ENCODE data around the gene DSCAML1.

Gene DSCAML1

GRCh38 chr11:117510646-117511045 is 286.4 kb downstream of the DSCAML1 start:
- no peak for TF ChIP-seq PATZ1 (CRISPR knock-in tag; IDR thresholded peaks at IDR 0.05; ENCODE audit: borderline replicate concordance)
- TF ChIP-seq TCF4 (CRISPR knock-in tag; IDR thresholded peaks at IDR 0.05; ENCODE audit: borderline replicate concordance): no peak
- TF ChIP-seq CSDC2 (CRISPR knock-in tag; IDR thresholded peaks at IDR 0.05): no peak
- no peak for TF ChIP-seq CSRNP3 (CRISPR knock-in tag; IDR thresholded peaks at IDR 0.05)
- TF ChIP-seq SNAI2 (CRISPR knock-in tag; IDR thresholded peaks at IDR 0.05): no peak
- no peak for TF ChIP-seq ZNF70 (CRISPR knock-in tag; IDR thresholded peaks at IDR 0.05)
- TF ChIP-seq ARNTL (CRISPR knock-in tag; IDR thresholded peaks at IDR 0.05; ENCODE audit: borderline replicate concordance, low read depth): no peak
- no peak for TF ChIP-seq PPARA (CRISPR knock-in tag; IDR thresholded peaks at IDR 0.05; ENCODE audit: borderline replicate concordance)
- no peak for TF ChIP-seq ZFP3 (CRISPR knock-in tag; IDR thresholded peaks at IDR 0.05)
- no peak for TF ChIP-seq RARB (CRISPR knock-in tag; IDR thresholded peaks at IDR 0.05)
- no peak for TF ChIP-seq ZFP30 (CRISPR knock-in tag; IDR thresholded peaks at IDR 0.05)
- TF ChIP-seq OSR1 (CRISPR knock-in tag; IDR thresholded peaks at IDR 0.05): no peak
- TF ChIP-seq GLIS3 (CRISPR knock-in tag; IDR thresholded peaks at IDR 0.05): no peak
- no peak for TF ChIP-seq ZNF565 (CRISPR knock-in tag; conservative IDR thresholded peaks at IDR 0.05; ENCODE audit: low read depth)
- no peak for TF ChIP-seq TOX (CRISPR knock-in tag; IDR thresholded peaks at IDR 0.05; ENCODE audit: borderline replicate concordance)
- no peak for TF ChIP-seq ESRRG (CRISPR knock-in tag; IDR thresholded peaks at IDR 0.05)
- no peak for TF ChIP-seq ZNF8 (CRISPR knock-in tag; IDR thresholded peaks at IDR 0.05)
- TF ChIP-seq POU6F1 (CRISPR knock-in tag; IDR thresholded peaks at IDR 0.05; ENCODE audit: borderline replicate concordance, low read depth): no peak
- no peak for TF ChIP-seq BACH2 (CRISPR knock-in tag; IDR thresholded peaks at IDR 0.05; ENCODE audit: borderline replicate concordance)
- ATAC-seq: no peak

GRCh38 chr11:117509543-117509942 is 287.5 kb downstream of the DSCAML1 start:
- ATAC-seq: no peak
- TF ChIP-seq PPARA (CRISPR knock-in tag; IDR thresholded peaks at IDR 0.05; ENCODE audit: borderline replicate concordance): no peak
- no peak for TF ChIP-seq CSDC2 (CRISPR knock-in tag; IDR thresholded peaks at IDR 0.05)
- no peak for TF ChIP-seq TSHZ2 (CRISPR knock-in tag; IDR thresholded peaks at IDR 0.05)

- no peak; the same call in 2 of the 3 replicates for ATAC-seq
- TF ChIP-seq ARNTL (CRISPR knock-in tag; IDR thresholded peaks at IDR 0.05; ENCODE audit: borderline replicate concordance, low read depth) (no peak), PATZ1 (CRISPR knock-in tag; IDR thresholded peaks at IDR 0.05; ENCODE audit: borderline replicate concordance) (no peak), TSHZ2 (CRISPR knock-in tag; IDR thresholded peaks at IDR 0.05) (peak; percentile 53; the same call in 1 of the 2 replicates), ZNF565 (CRISPR knock-in tag; conservative IDR thresholded peaks at IDR 0.05; ENCODE audit: low read depth) (no peak), SNAI2 (CRISPR knock-in tag; IDR thresholded peaks at IDR 0.05) (no peak), ISL1 (CRISPR knock-in tag; IDR thresholded peaks at IDR 0.05) (no peak), TOX (CRISPR knock-in tag; IDR thresholded peaks at IDR 0.05; ENCODE audit: borderline replicate concordance) (no peak), ZFP30 (CRISPR knock-in tag; IDR thresholded peaks at IDR 0.05) (no peak), ZNF8 (CRISPR knock-in tag; IDR thresholded peaks at IDR 0.05) (no peak), TCF4 (CRISPR knock-in tag; IDR thresholded peaks at IDR 0.05; ENCODE audit: borderline replicate concordance) (peak; percentile 64; the same call in 1 of the 2 replicates), PPARA (CRISPR knock-in tag; IDR thresholded peaks at IDR 0.05; ENCODE audit: borderline replicate concordance) (no peak), RARB (CRISPR knock-in tag; IDR thresholded peaks at IDR 0.05) (no peak)
Measured at GRCh38 chr11:117506971-117507370, 290.0 kb downstream of the DSCAML1 start.

Measured in SK-N-SH treated with all-trans-retinoic acid at 6 μM for 48 hours (cell line).